ENCODE measurements around the gene ARV1.

GRCh38 chr1:230977761-230978490 lies 968 bp upstream of the ARV1 start:
- no peak for TF ChIP-seq CTCF (IDR thresholded peaks at IDR 0.05)
- TF ChIP-seq POLR2A (IDR thresholded peaks at IDR 0.05): no peak
- TF ChIP-seq POLR2AphosphoS5 (IDR thresholded peaks at IDR 0.05): no peak
